Nucleus accumbens (tissue), 56 donors: Measurements from ENCODE around the gene ACKR3.

Source experiments
- DNase-seq, 56 donors: peaks; one replicate each; lab custom pipeline; 2025; lab: John Stamatoyannopoulos, UW

The ACKR3 gene

GRCh38 chr2:236581546-236581945, 11.9 kb downstream of the ACKR3 start:
- DNase-seq: no peak

GRCh38 chr2:236582968-236583367, 13.3 kb downstream of the ACKR3 start:
- DNase-seq: no peak

GRCh38 chr2:236583621-236584203, 14.1 kb downstream of the ACKR3 start:
- no peak for DNase-seq

- no peak for DNase-seq
Measured at GRCh38 chr2:236584521-236585384, 15.1 kb downstream of the ACKR3 start.

GRCh38 chr2:236585966-236586365, 16.3 kb downstream of the ACKR3 start:
- no peak for DNase-seq

- DNase-seq: no peak
Measured at GRCh38 chr2:236587861-236588815, 18.5 kb downstream of the ACKR3 start.

GRCh38 chr2:236588932-236589592, 19.4 kb downstream of the ACKR3 start:
- no peak for DNase-seq

GRCh38 chr2:236590846-236591245, 21.2 kb downstream of the ACKR3 start:
- no peak for DNase-seq

GRCh38 chr2:236592821-236593220, 23.2 kb downstream of the ACKR3 start:
- no peak for DNase-seq

- DNase-seq: no peak
Measured at GRCh38 chr2:236593531-236593930, 23.9 kb downstream of the ACKR3 start.

GRCh38 chr2:236593956-236594355, 24.3 kb downstream of the ACKR3 start:
- DNase-seq: no peak

- no peak for DNase-seq
Measured at GRCh38 chr2:236597629-236598028, 28.0 kb downstream of the ACKR3 start.

GRCh38 chr2:236599059-236599458, 29.4 kb downstream of the ACKR3 start:
- DNase-seq: no peak

- no peak for DNase-seq
Measured at GRCh38 chr2:236600158-236600557, 30.5 kb downstream of the ACKR3 start.

- DNase-seq: no peak
Measured at GRCh38 chr2:236600892-236601291, 31.3 kb downstream of the ACKR3 start.

- DNase-seq: no peak
Measured at GRCh38 chr2:236601316-236602202, 31.9 kb downstream of the ACKR3 start.

- no peak for DNase-seq
Measured at GRCh38 chr2:236602678-236603077, 33.1 kb downstream of the ACKR3 start.

- no peak for DNase-seq
Measured at GRCh38 chr2:236603361-236604015, 33.9 kb downstream of the ACKR3 start.
